Measurements from ENCODE around the gene UBE2L5.

UBE2L5 gene

DNA sequence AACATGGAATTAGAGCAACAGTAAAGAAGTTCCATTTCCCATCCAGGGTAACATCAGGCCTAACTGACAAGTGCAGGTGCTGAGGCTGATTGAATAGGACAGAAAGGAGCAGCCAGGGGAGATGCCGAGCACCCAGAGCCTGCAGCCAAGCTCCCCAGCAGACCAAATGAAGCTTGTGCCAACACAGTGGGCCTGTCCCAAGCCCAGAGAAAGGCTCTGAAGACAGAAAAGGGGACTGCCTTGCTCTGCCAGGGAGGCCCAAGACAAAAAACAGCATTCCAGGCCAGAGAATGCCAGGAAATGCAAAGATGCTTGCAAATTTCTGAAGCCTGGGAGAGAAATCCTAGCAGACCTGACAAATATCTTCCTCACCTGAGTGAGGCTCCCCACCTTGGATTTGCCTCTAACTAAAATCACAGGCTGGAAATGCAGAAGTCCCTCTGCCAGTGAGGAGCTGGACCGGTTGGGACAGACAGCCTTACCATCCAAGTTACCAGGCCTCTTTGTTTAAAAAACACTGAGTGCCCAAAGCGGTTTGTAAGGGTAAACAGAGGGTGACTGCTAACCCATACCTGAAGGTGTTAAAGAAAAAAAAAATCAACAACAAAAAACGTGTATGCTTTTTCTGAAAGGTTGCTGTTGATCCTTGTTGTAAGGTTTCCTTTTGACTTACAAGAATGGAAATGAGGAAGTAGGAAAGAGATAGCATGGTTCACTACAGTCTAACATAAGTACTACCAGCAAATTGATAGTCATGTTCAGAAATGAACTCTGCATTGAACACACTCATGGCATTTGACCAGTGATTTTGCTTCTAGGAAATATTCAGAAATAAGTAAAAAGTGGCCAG lies 55.3 kb downstream of the UBE2L5 start:
- no peak for DNase-seq (ENCODE audit: low read depth)
